Gastroesophageal sphincter (tissue), 4 donors: ENCODE measurements around the gene CCL4L2. TPM values are rescaled to one million over a fixed set of nuclear protein-coding genes. Genes with fewer than 3 reads are reported as not detected.
"Not testable (repeated sequence)": the region's sequence is repeated elsewhere in the genome, so short reads cannot be mapped to it uniquely, and the experiment has no call there.

ENCODE experiments used
- ATAC-seq: fragments of 150-250 bp; one replicate; pipeline ENCODE4 v1.9.1; 2016; ENCODE audit warnings: mild to moderate bottlenecking, moderate library complexity
- H3K27ac ChIP-seq, 4 donors: fragments of 200-600 bp; sonication (generic) in 3 of 4; 1 replicate in 3 of 4; 2 replicates in 1 of 4; pipeline ENCODE4 v1.5.1; 2016 to 2019
- H3K27me3 ChIP-seq: fragments of 200-600 bp; sonication (generic); one replicate; pipeline ENCODE4 v1.5.1; 2019
- H3K36me3 ChIP-seq, 2 donors: fragments of 200-600 bp; sonication (generic); one replicate each; pipeline ENCODE4 v1.5.1; 2019; ENCODE audit warnings: control low read depth in 1 of 2
- H3K4me1 ChIP-seq, 3 donors: fragments of 200-600 bp; sonication (generic); 1 replicate in 2 of 3; 2 replicates in 1 of 3; pipeline ENCODE4 v1.5.1; 2016 to 2019; ENCODE audit warnings: control low read depth in 2 of 3
- H3K4me3 ChIP-seq, 2 donors: fragments of 200-600 bp; sonication (generic); one replicate each; pipeline ENCODE4 v1.5.1; 2019; ENCODE audit warnings: mild to moderate bottlenecking in 1 of 2, moderate library complexity in 1 of 2
- H3K9me3 ChIP-seq, 3 donors: fragments of 200-600 bp; sonication (generic); one replicate each; pipeline ENCODE4 v1.5.1; 2017 to 2019; ENCODE audit warnings: control low read depth in 2 of 3
- CTCF ChIP-seq, 4 experiments: fragments of 200-600 bp in 2 of 4; fragments of 450-650 bp in 2 of 4; sonication (generic) in 1 of 4; IDR thresholded peaks; one replicate each; pipeline ENCODE4 v1.5.1; 2017 to 2019; ENCODE audit warnings: antibody characterized with exemption in 4 of 4, mild to moderate bottlenecking in 2 of 4, moderate library complexity in 2 of 4
- EP300 ChIP-seq: sonication (generic); formaldehyde crosslinking; IDR thresholded peaks from one replicate; pipeline ENCODE4 v1.6.1; 2017; ENCODE audit warnings: antibody characterized with exemption, mild to moderate bottlenecking
- POLR2A ChIP-seq, 2 donors: fragments of 450-650 bp; IDR thresholded peaks; one replicate each; pipeline ENCODE4 v1.6.1; 2017; ENCODE audit warnings: antibody characterized with exemption in 2 of 2, mild to moderate bottlenecking in 2 of 2, moderate library complexity in 1 of 2
- POLR2AphosphoS5 ChIP-seq: sonication (generic); formaldehyde crosslinking; IDR thresholded peaks from one replicate; pipeline ENCODE4 v1.6.1; 2017; ENCODE audit warnings: antibody characterized with exemption
- WGBS, 2 donors: methylation state at CpG; one replicate each; pipeline ENCODE4 v1.1.5; 2018; ENCODE audit warnings: low coverage in 1 of 2; 5-methylcytosine and 5-hydroxymethylcytosine counted together
- total RNA-seq, 4 donors: library from RNA; depleted of rRNA; stranded (reverse); fragments of >200 nt; gene quantifications; one replicate each; pipeline ENCODE4 v1.1.0, GENCODE V29; 2016

Gene CCL4L2
- under 1 TPM in 1 of 4 donors, not detected in 3; 0.69 TPM for total RNA-seq

DNA sequence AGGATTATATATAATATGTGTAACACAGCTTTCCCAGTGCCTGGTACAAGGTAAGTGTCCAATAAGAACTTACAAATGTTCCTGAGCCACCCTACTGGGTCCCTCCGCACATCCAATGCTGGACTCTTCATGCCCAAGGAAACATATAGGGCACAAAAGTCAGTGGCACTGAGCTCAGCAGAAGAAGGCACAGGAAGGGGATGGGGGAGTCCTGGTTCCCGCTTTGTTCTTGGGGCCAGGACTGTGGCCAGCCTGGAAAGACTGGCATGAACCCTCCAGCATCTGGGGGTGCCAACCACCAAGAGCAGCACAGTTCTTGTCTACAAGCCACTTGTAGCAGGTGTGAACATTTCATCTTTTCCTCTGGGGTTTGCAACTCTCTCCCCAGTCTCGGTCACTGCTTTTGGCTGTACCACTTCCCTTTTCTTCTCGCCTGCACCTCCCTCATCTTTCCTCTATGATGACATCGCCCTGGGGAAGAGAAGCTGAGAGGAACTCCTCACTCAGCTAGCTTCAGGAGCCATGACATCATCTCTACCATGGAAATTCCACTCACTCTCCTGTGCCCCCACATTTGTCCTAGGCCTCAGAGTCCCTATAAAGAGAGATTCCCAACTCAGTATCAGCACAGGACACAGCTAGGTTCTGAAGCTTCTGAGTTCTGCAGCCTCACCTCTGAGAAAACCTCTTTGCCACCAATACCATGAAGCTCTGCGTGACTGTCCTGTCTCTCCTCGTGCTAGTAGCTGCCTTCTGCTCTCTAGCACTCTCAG lies at the start of gene CCL4L2:
CCL4L2 (plus strand) TSS at position 625 of the 773 bp plus-strand sequence.
- not testable (repeated sequence) for H3K4me1 ChIP-seq, H3K4me3 ChIP-seq, H3K36me3 ChIP-seq, H3K9me3 ChIP-seq, H3K27ac ChIP-seq
- whole genome bisulfite sequencing, 2 donors: 63 to 76% methylated on average over 4 of the region's 7 CpGs
- peak; percentile 36 for ATAC-seq
- H3K27me3 ChIP-seq: peaks cover 14% of the 10 kb centered on the region

DNA sequence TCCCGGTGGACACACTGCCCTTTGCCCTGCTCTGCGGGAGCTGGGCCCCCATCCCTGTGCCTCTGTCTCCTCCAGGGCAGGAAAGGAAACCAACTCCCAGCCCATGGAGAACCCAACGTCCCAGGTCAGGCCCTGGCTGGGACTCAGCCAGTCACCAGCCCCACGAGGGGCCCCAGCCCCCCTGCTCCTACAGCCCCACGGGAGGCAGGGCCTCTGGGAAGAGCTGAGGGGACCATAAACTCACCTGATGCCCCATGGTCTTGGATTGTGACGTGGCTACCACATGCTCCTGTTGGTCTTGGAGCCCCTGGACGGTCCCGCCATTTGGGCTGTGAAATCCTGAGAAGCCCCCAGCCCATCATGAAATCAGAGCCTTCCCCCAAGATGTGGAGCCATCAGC lies 42.0 kb upstream of the CCL4L2 start:
- not testable (repeated sequence) for H3K27me3 ChIP-seq, H3K36me3 ChIP-seq, H3K9me3 ChIP-seq, H3K4me1 ChIP-seq, ATAC-seq, H3K27ac ChIP-seq, H3K4me3 ChIP-seq
- no CpG with 5 or more reads among the region's 8 CpGs for WGBS, 2 donors

- not testable (repeated sequence) for H3K27me3 ChIP-seq, H3K4me1 ChIP-seq, H3K36me3 ChIP-seq, H3K4me3 ChIP-seq, ATAC-seq, H3K27ac ChIP-seq, H3K9me3 ChIP-seq
- WGBS, 2 donors: no CpG with 5 or more reads among the region's 11 CpGs
These were observed 34.3 kb upstream of the CCL4L2 start, which contains the start of gene TBC1D3B for GRCh38 chr17:36176536-36176935. TBC1D3B (minus strand) TSS chr17:36176636; CDS start chr17:36175050, 1,586 bp downstream.

GRCh38 chr17:36181446-36182175 lies 29.3 kb upstream of the CCL4L2 start:
- H3K36me3 ChIP-seq, H3K9me3 ChIP-seq, ATAC-seq, H3K27ac ChIP-seq, H3K4me3 ChIP-seq: not testable (repeated sequence)
- Histone ChIP-seq H3K4me1 (peaks cover 0 to 23% (median 7%) of the 10 kb centered on the region in 3 donors), H3K27me3 (peaks cover 35% of the 10 kb centered on the region)
- 90 to 92% methylated on average over 2 of the region's 6 CpGs for WGBS, 2 donors

GRCh38 chr17:36182176-36183000 lies 28.5 kb upstream of the CCL4L2 start:
- TF ChIP-seq POLR2AphosphoS5 (no peak), POLR2A (IDR thresholded peaks at IDR 0.05) (no peak), CTCF (IDR thresholded peaks at IDR 0.05) (no peak), EP300 (no peak)
- peak; percentile 41 for ATAC-seq
- Histone ChIP-seq H3K4me3 (peak overlapping the region; percentile 8 to 56), H3K4me1 (peaks cover 0 to 23% (median 7%) of the 10 kb centered on the region in 3 donors), H3K27ac (peak overlapping the region in 2 of 4 donors; percentile 48 to 72), H3K27me3 (peaks cover 35% of the 10 kb centered on the region), H3K9me3 (no peaks in the 10 kb centered on the region), H3K36me3 (no peaks in the 10 kb centered on the region)
- whole genome bisulfite sequencing, 2 donors: 36% methylated on average over 21 of the region's 48 CpGs; no CpG with 5 or more reads in 1 of the 2 donors

DNA sequence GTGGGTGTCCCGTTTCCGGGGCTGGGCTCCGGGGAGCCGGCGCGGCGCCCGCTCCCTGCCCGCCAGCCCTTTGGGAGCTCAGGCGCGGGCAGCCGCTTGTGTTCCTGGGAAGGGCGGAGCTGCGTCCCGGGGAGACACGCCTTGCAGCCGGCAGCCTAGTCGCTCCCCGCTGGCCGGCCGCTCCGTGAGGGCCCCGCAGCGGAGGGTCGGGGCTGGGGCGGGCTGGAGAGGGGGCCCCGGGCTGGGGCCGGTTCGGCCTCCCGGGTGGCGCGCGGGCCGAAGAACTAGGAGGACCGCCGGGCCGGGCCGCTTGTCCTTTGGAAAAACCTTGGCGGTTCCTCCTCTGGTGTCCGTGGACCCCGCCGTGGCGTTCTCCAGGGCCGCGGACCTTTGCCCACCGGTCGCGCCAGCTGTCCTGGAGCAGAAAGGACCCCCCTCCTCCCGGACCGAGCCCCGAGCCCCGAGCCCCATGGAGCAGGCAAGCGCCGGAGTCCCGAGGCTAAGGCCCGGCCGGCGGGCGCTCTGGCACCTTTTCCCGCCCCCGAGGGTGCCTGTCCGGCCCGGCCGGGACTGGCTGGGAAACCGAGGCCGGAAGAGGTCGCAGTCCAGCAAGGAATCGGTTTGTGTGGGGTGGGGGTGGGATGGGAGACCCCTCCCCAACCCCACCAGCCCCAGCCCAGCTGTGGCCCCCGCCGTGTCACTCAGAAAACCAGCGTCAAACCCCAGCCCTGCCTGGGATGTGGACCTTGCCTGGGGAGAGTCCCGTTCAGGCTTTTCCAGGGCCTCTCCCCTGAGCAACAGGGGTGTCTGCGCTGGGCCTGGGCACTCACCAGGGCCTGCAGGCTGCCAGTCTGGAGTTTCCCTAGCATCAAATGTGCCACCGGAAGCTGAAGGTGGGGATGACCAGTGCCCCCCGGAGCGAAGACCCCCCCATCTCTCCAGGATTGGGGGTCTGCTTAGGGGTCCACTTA lies 27.6 kb upstream of the CCL4L2 start:
- no CpG with 5 or more reads among the region's 76 CpGs for WGBS, 2 donors
- Histone ChIP-seq H3K4me1 (peaks cover 0 to 23% (median 7%) of the 10 kb centered on the region in 3 donors), H3K36me3 (no peaks in the 10 kb centered on the region), H3K4me3 (peak overlapping the region; percentile 8 to 56), H3K27me3 (peaks cover 35% of the 10 kb centered on the region), H3K27ac (peak overlapping the region in 3 of 4 donors; percentile 48 to 72 (median 64)), H3K9me3 (no peaks in the 10 kb centered on the region)
- peak; percentile 81 for ATAC-seq
- TF ChIP-seq EP300 (no peak), CTCF (IDR thresholded peaks at IDR 0.05) (peak in 1 of 4 experiments; percentile 15), POLR2AphosphoS5 (no peak), POLR2A (IDR thresholded peaks at IDR 0.05) (no peak)
